ENCODE measurements around the gene SLX1B.
"Not testable (repeated sequence)": the region's sequence is repeated elsewhere in the genome, so short reads cannot be mapped to it uniquely, and the experiment has no call there.

The SLX1B gene

GRCh38 chr16:29466904-29467303, 12.6 kb downstream of the SLX1B start:
- H3K4me3 ChIP-seq (ENCODE audit: low read depth, low read length); H3K27ac ChIP-seq (ENCODE audit: extremely low read depth, low read depth, low read length); H3K9me3 ChIP-seq (ENCODE audit: control insufficient read depth, insufficient read depth, low read depth, low read length); H3K36me3 ChIP-seq (ENCODE audit: control insufficient read depth in 2 of 2, insufficient read depth in 1 of 2, low read length in 2 of 2); H3K4me1 ChIP-seq (ENCODE audit: control insufficient read depth, insufficient read depth, low read length); CTCF ChIA-PET; POLR2A ChIA-PET: not testable (repeated sequence)

DNA sequence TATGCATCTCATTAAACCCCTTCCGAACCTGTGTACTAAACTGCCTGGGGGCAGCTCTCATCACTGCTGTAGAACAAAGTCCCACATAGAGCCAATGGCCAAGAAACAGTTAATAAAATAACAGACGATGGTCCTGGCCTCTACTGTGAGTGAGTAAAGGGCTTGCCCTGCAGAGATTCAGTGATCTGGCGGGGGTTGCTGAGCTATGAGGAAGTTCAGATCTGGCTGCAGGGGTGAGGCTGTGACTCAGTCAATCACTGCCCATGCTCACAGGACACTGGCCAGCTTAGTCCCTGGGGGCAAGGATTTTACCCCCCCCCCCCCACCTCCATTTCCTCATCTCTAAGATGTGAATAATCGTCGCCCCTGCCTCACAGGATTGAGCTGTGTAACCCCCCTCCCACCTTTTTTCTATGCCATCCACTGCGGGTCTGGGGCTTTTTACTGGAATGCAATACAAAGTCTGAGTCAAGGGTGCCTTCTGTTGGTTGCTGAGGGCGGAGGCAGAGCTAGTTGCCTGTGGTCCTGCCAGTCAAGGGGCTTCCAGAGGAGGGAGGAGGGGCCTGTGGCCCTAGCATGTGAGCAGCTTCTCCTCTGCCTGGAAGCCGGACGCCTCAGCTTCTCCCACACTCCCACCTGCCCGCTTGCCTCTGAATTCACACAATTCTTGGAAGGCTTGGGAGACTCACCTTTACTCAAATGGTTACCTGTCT, 13.5 kb downstream of the SLX1B start:
- CTCF ChIA-PET; H3K9me3 ChIP-seq (ENCODE audit: control insufficient read depth, insufficient read depth, low read depth, low read length); H3K27ac ChIP-seq (ENCODE audit: extremely low read depth, low read depth, low read length); H3K4me1 ChIP-seq (ENCODE audit: control insufficient read depth, insufficient read depth, low read length); POLR2A ChIA-PET; H3K36me3 ChIP-seq (ENCODE audit: control insufficient read depth in 2 of 2, insufficient read depth in 1 of 2, low read length in 2 of 2); H3K4me3 ChIP-seq (ENCODE audit: low read depth, low read length): not testable (repeated sequence)

- POLR2A ChIA-PET; H3K27ac ChIP-seq (ENCODE audit: extremely low read depth, low read depth, low read length); H3K9me3 ChIP-seq (ENCODE audit: control insufficient read depth, insufficient read depth, low read depth, low read length); CTCF ChIA-PET; H3K4me3 ChIP-seq (ENCODE audit: low read depth, low read length); H3K36me3 ChIP-seq (ENCODE audit: control insufficient read depth in 2 of 2, insufficient read depth in 1 of 2, low read length in 2 of 2); H3K4me1 ChIP-seq (ENCODE audit: control insufficient read depth, insufficient read depth, low read length): not testable (repeated sequence)
Observed at GRCh38 chr16:29469660-29470059, 15.3 kb downstream of the SLX1B start.

DNA sequence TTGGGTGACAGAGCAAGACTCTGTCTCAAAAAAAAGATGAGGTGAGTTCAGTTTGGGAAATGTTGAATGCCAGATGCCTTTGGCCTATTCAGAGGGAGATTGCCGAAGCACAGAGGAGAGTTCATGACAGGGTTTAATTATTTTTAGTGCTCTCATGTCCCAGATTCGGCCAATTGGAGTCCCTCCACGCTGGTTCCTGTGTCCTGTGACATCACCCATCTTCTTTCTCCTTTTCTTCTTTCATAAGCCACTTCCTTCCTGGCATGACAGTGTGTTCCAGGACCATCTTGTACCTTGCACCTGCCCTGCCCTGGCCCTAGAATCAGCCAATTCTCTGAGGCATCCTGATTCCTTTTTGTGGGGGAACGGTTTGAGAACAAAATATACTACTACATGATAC, 17.7 kb downstream of the SLX1B start:
- H3K4me1 ChIP-seq (ENCODE audit: control insufficient read depth, insufficient read depth, low read length); H3K36me3 ChIP-seq (ENCODE audit: control insufficient read depth in 2 of 2, insufficient read depth in 1 of 2, low read length in 2 of 2); CTCF ChIA-PET; H3K27ac ChIP-seq (ENCODE audit: extremely low read depth, low read depth, low read length); H3K9me3 ChIP-seq (ENCODE audit: control insufficient read depth, insufficient read depth, low read depth, low read length); POLR2A ChIA-PET; H3K4me3 ChIP-seq (ENCODE audit: low read depth, low read length): not testable (repeated sequence)

DNA sequence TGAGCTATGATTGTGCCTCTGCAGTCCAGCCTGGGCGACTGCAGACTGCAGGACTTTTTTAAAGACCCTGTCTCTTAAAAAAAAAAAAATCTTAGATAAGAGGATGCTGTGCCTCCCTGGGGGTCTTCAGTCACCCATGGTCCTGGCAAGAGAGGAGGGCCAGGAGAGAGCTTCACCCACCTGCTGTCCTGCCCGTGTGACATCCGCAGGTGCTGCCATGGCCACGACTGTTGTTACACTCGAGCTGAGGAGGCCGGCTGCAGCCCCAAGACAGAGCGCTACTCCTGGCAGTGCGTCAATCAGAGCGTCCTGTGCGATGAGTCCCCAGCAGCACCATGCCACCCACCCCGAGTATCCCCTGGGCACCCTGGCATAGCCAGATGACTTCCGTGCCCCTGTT, 27.9 kb downstream of the SLX1B start:
- POLR2A ChIA-PET; H3K4me3 ChIP-seq (ENCODE audit: low read depth, low read length); H3K36me3 ChIP-seq (ENCODE audit: control insufficient read depth in 2 of 2, insufficient read depth in 1 of 2, low read length in 2 of 2); CTCF ChIA-PET; H3K27ac ChIP-seq (ENCODE audit: extremely low read depth, low read depth, low read length); H3K4me1 ChIP-seq (ENCODE audit: control insufficient read depth, insufficient read depth, low read length); H3K9me3 ChIP-seq (ENCODE audit: control insufficient read depth, insufficient read depth, low read depth, low read length): not testable (repeated sequence)

DNA sequence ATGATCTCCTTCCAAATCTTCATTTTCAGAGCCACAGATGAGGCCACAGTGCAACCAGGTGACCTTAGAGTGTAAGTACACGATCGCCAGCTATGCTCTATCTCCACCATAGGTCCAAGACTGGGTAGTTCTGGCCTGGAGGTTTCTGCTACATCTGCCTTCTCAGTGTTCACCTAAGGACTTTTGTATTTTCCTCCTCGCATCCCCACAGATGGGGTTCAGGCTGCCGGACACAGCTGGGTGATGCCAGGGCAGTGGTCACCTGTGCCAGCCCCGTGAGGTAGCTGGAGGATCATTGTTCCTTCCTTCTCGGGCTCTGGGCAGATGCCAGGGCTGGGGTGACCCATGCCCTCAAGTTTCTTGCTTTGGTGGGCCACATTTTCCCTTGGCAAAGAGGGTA, 52.0 kb downstream of the SLX1B start, which contains the start of gene NPIPB12:
Gene NPIPB12, minus strand, starts transcription at position 101 of the 400 bp plus-strand sequence.
- H3K9me3 ChIP-seq (ENCODE audit: control insufficient read depth, insufficient read depth, low read depth, low read length); H3K36me3 ChIP-seq (ENCODE audit: control insufficient read depth in 2 of 2, insufficient read depth in 1 of 2, low read length in 2 of 2); H3K27ac ChIP-seq (ENCODE audit: extremely low read depth, low read depth, low read length); POLR2A ChIA-PET; H3K4me3 ChIP-seq (ENCODE audit: low read depth, low read length); H3K4me1 ChIP-seq (ENCODE audit: control insufficient read depth, insufficient read depth, low read length); CTCF ChIA-PET: not testable (repeated sequence)

All from HEK293 (cell line).